D721Med (cell line): ENCODE data around the gene HOXA6.

Experiments used
- DNase-seq: peaks from one replicate; pipeline ENCODE4 v3.0.0; 2011; ENCODE audit warnings: low spot score; ENCODE audit not compliant: insufficient read length
- FAIRE-seq: peaks from 2 replicates; lab custom pipeline; 2011; peaks lifted over from hg19 to GRCh38; lab: Jason Lieb, UNC
- TF ChIP-seq, protein P1 (sequence below): IDR thresholded peaks from 2 replicates; pipeline ENCODE4 v1.5.1; 2012; ENCODE audit warnings: mild to moderate bottlenecking, control low read depth; ENCODE audit not compliant: insufficient read depth; ENCODE audit errors: missing control alignments

Gene HOXA6

DNA sequence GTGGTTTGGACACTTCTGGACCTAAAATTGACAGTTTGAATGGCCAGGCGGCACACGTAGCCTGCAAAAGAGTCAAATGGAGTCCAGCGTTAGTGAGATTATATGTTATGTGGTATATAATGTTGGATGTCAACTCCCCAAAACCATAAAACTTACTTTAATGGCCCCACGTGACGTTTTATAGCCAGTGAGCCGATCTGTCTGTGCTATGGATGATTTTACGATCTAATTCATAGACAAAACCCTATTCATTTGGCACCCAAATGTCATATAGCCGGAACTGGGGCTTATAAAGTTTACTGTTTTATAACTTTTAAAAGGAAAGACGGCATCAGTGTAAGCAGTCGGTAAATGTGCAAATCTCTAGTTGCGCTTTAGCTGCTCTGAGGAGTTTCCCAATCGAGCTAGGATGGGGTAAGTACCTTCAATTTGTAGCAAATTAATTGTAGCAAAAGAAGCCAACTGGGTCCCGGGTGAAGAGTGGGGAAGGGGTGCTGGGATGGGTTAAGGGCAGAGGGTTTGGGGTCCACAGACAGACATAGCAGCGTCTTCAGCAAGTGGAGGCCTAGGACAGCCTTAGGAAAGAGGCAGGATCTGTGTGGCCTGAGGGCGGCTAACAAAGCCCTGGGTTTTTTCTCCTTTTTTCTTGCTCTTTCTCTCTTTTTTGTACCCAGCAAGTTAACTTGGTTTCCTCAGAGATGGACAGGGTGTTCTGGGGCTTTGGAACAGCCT lies 7.3 kb downstream of the HOXA6 start:
- FAIRE-seq (no peak), DNase-seq (no peak)
- TF ChIP-seq, protein P1, sequence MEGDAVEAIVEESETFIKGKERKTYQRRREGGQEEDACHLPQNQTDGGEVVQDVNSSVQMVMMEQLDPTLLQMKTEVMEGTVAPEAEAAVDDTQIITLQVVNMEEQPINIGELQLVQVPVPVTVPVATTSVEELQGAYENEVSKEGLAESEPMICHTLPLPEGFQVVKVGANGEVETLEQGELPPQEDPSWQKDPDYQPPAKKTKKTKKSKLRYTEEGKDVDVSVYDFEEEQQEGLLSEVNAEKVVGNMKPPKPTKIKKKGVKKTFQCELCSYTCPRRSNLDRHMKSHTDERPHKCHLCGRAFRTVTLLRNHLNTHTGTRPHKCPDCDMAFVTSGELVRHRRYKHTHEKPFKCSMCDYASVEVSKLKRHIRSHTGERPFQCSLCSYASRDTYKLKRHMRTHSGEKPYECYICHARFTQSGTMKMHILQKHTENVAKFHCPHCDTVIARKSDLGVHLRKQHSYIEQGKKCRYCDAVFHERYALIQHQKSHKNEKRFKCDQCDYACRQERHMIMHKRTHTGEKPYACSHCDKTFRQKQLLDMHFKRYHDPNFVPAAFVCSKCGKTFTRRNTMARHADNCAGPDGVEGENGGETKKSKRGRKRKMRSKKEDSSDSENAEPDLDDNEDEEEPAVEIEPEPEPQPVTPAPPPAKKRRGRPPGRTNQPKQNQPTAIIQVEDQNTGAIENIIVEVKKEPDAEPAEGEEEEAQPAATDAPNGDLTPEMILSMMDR, result no peak

DNA sequence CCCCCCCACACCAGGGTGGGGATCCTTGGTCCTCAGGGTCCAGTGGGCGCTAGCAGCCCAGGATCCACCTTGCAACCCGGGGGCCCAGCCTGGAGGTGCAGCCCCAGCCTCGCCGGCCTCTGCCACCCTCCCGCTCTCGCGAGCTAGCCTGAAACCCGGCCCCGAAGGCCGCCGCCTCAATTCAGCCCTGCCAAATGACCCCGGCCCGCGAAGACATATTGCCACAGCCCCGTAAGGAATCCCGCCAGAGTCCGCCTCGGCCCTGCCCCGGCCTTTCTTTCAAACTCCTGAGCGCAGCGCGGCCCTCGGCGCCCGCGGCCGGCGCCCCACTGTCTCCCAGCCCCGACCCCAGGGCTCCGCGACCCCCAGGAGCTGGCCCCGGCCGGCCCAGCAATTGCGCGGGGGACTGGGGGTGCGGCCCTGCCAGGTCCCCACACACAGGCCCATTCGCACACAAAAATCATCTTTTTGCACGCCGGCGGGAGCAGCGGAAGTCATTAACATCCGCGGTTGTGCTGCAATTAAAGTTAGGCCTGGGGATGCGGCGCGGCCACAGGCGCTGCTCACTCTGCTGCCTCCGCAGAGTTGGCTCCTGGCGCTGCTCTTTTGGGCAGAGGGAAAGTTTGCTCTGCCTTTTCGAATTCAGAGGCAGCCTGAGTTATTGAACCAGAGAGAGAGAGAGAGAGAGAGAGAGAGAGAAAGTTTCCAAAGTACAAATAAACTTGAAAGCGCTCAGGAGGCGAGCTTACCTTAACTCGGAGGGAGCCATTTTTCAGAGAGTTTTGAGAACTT lies 8.0 kb downstream of the HOXA6 start:
- DNase-seq (no peak), FAIRE-seq (no peak)
- TF ChIP-seq, protein P1, result no peak

DNA sequence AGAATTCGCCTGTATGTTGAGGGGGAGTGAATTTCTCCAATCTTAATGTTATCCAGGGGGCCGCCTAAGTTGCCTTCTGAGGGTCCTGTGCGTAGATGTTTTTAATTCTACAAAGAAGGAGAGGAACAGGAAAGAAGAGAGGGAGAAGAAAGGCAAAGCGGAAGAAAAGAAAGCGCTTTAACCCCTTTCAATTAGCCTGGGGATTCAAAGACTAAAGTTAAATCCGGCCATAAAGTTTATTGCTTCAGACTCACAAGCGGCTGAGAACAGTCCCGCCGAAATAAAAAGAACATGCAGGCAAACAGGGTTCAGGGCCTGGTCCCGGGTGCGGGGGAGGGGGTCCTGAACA lies 8.6 kb downstream of the HOXA6 start:
- FAIRE-seq (no peak), DNase-seq (no peak)
- TF ChIP-seq, protein P1, result no peak

DNA sequence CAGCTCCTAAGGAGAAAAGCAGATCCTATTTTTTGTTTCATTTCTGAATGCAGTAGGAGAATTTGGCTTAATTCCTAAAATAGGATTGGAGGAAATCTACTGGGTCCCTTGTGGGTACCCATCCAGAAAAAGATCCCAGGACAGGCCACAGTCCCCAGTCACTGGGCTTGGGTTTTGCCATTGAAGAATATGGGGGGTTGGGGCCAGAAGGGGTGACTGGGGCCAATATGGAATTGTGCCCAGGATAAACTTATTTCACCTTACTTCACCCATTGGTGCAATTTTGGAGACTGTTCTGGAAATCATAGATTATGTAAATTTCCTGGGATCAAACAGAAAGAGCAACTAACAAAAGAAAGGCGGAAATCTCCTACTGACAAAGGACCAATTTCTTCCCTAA lies 9.1 kb downstream of the HOXA6 start:
- DNase-seq (no peak), FAIRE-seq (no peak)
- TF ChIP-seq, protein P1, result no peak

DNA sequence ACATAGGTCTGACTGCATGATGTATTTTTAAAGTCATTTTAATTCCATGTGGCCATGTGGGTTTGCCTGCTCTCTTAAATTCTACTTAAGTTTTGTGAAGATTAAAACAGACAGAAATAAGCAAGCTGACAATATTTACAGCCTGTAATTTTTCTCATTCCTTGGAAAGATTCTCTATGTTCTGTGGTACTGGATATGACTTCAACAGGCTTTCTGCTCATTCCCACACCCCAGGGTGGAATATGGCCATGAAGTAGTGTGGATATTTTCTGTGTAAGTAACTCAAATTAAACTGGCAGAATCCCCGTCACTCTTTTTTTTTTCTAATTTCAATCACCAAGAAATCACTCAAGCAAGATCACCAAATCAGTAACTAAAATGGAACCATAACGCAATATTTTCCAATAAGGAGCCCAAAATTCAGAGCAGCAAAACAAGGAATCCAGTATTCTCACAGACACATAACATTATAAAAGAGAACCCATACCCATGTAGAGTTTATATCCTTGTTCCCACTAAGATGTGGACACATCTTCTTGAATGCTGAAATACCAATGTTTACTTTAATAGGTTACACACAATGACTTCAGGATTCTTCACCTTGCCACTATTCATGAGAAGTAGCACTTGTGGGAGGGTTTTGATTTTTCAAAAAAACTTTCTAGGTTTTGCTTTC lies 9.8 kb downstream of the HOXA6 start:
- TF ChIP-seq, protein P1, result no peak
- FAIRE-seq, result no peak
- DNase-seq, result no peak

- no peak for DNase-seq
These were observed 13.2 kb downstream of the HOXA6 start for GRCh38 chr7:27134392-27134791.

More at GRCh38 chr7:27134392-27134791, 13.2 kb downstream of the HOXA6 start:
- TF ChIP-seq, protein P1, result no peak
- no peak for FAIRE-seq
